AG04450 (cell line): ENCODE measurements around the gene SPRR2D. TPM values are rescaled to one million over a fixed set of nuclear protein-coding genes. Genes with fewer than 3 reads are reported as not detected.

Experiments used
- CTCF ChIA-PET: fragments of 300-600, 350-600 bp; formaldehyde crosslinking; extraction: SDS; loops from one replicate; lab custom pipeline; 2022; ENCODE audit warnings: antibody characterized with exemption, inconsistent platforms; lab: Charles Lee
- POLR2A ChIA-PET: fragments of 350-600 bp; formaldehyde crosslinking; extraction: SDS; loops from one replicate; lab custom pipeline; 2021; ENCODE audit warnings: antibody characterized with exemption, inconsistent platforms; lab: Yijun Ruan, JAX
- DNase-seq: peaks from one replicate; pipeline ENCODE4 v3.0.0-alpha.2; 2011; ENCODE audit warnings: low read depth, low spot score
- H3K27ac ChIP-seq: one replicate; pipeline ENCODE4 v1.5.1; 2012; ENCODE audit warnings: low read depth, low read length, control low read depth
- H3K27me3 ChIP-seq: one replicate; pipeline ENCODE4 v1.6.0; 2012; ENCODE audit warnings: low read length; ENCODE audit not compliant: control insufficient read depth, insufficient read depth
- H3K4me3 ChIP-seq: 2 replicates; pipeline ENCODE4 v1.5.1; 2011; ENCODE audit warnings: mild to moderate bottlenecking, low read depth, low read length, control low read depth
- H3K9me3 ChIP-seq: 2 replicates; pipeline ENCODE4 v1.5.1; 2012; ENCODE audit warnings: low read length; ENCODE audit not compliant: control insufficient read depth, insufficient read depth
- polyA plus RNA-seq: library from polyadenylated mRNA; depleted of rRNA; stranded (reverse); fragments of >200 nt; gene quantifications from 2 replicates; pipeline ENCODE4 v1.2.3, GENCODE V29; 2011; rRNA removed
- small RNA-seq: library from RNA; depleted of rRNA; stranded (forward); fragments of <200 nt; gene quantifications from one replicate; pipeline ENCODE3, GENCODE V24; 2012; ENCODE audit warnings: low read depth; ENCODE audit not compliant: insufficient read length
- TF ChIP-seq, protein P1 (sequence below): IDR thresholded peaks from 2 replicates; pipeline ENCODE4 v1.5.1; 2011; ENCODE audit warnings: low read depth, low read length, control low read depth, inconsistent platforms

Gene SPRR2D
- polyA plus RNA-seq, 1 experiment, result not detected

DNA sequence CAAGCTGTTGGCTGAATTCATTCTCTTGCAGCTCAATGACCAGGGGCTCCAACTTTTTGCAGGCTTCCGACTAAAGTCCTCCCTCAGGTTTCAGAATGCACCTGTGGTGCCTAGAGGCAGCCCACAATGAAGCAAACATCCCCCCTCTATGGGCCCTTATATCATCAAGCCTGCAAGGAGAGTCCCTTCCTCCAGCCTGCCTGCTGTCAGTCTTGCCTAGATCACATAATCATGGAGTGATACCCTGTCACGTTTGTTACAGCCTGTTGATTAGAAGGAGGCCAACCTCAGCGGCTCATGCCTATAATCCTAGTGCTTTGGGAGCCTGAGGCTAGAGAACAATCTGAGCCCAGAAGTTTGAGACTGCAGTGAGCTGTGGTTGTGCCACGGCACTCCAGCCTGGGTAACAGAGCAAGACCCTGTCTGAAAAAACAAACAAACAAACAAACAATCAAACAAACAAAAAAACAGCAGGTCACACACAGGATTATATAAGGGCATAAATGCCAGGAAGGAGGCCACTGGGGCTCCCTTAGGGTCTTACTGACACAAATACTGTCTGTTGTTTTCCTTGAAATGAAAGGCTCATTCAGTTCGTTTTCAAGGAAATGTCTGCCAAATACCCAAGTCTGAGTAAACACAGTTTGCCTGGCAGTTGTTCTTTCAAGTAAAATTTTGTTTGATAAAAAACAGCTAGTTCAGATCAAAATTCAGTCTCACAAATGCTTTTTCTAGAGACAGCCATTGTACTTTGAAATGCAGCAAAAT lies 44.1 kb downstream of the SPRR2D start:
- no peaks in the 10 kb centered on the region for H3K27me3 ChIP-seq
- DNase-seq, result no peak
- H3K27ac ChIP-seq, result no peak overlapping the region
- peaks cover 7% of the 10 kb centered on the region; the same call in 1 of the 2 replicates for H3K9me3 ChIP-seq
- CTCF ChIA-PET, result no interaction called here
- POLR2A ChIA-PET, result no interaction called here
- no peak overlapping the region for H3K4me3 ChIP-seq
- TF ChIP-seq, protein P1, sequence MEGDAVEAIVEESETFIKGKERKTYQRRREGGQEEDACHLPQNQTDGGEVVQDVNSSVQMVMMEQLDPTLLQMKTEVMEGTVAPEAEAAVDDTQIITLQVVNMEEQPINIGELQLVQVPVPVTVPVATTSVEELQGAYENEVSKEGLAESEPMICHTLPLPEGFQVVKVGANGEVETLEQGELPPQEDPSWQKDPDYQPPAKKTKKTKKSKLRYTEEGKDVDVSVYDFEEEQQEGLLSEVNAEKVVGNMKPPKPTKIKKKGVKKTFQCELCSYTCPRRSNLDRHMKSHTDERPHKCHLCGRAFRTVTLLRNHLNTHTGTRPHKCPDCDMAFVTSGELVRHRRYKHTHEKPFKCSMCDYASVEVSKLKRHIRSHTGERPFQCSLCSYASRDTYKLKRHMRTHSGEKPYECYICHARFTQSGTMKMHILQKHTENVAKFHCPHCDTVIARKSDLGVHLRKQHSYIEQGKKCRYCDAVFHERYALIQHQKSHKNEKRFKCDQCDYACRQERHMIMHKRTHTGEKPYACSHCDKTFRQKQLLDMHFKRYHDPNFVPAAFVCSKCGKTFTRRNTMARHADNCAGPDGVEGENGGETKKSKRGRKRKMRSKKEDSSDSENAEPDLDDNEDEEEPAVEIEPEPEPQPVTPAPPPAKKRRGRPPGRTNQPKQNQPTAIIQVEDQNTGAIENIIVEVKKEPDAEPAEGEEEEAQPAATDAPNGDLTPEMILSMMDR, result no peak

DNA sequence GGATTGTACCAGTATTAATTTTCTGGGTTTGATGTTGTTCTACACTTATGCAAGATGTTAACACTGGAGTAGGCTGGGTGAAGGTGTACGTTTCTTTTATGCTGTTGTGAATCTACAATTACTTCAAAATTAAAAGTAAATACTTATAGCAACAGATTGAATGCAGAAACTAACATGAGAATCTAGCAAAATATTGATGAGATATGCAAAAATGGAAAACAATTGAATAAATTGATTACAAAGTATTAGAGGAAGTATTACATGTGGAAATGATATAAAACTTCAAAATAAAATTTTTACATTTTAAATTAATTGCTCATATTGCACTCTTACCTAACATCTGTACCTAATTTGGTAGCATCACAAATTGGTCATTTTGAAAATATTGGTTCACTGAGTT lies 45.1 kb downstream of the SPRR2D start:
- TF ChIP-seq, protein P1, result no peak
- Histone ChIP-seq H3K9me3 (peaks cover 7% of the 10 kb centered on the region; the same call in 1 of the 2 replicates), H3K27me3 (no peaks in the 10 kb centered on the region), H3K27ac (no peak overlapping the region), H3K4me3 (no peak overlapping the region)
- DNase-seq, result no peak
- ChIA-PET CTCF (no interaction called here), POLR2A (no interaction called here)

DNA sequence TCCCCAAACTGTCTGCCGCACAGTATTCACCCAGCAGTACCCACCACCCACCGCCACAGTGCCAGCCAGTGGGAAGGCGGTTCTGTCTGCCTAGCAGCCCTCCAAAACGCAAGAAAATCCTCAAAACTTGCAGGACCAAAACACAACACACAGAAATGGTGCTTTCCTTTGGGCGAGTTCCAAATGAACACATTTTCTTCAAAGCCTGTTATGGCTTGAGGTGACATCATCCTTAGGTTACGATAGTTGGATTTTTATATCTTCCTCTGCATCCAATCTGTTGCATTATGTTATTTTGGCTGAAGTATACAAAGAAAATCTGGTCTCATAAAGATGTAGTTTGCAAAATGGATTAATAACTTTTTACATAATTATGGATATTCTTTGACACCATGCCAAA lies 47.7 kb downstream of the SPRR2D start:
- CTCF ChIA-PET, result no interaction called here
- POLR2A ChIA-PET, result no interaction called here
- no peak overlapping the region for H3K4me3 ChIP-seq
- no peaks in the 10 kb centered on the region for H3K27me3 ChIP-seq
- no peak overlapping the region for H3K27ac ChIP-seq
- H3K9me3 ChIP-seq, result 0 out of 2 replicates have a peak, but pooled peaks cover 7% of the 10 kb centered on the region
- DNase-seq, result no peak
- TF ChIP-seq, protein P1, result no peak

Small RNA genes within 50 kb of the gene (small RNA-seq; reads per million reads assigned to genes)
- gene AL356867.1 (not detected), gene RF00322 (not detected)

Other genes starting within 250 kb of the SPRR2D start
- gene LCE1D, start 244.4 kb downstream of the SPRR2D start, polyA plus RNA-seq, result not detected in 2 replicates
- gene LCE1C, start 234.5 kb downstream of the SPRR2D start, polyA plus RNA-seq, result not detected in 2 replicates
- gene LCE1B, start 229.1 kb downstream of the SPRR2D start, polyA plus RNA-seq, result not detected in 2 replicates
- gene LCE1A, start 213.6 kb downstream of the SPRR2D start, polyA plus RNA-seq, result not detected in 2 replicates
- not detected in 2 replicates for gene LCE6A, start 198.3 kb downstream of the SPRR2D start, polyA plus RNA-seq
- gene LCE7A, start 181.1 kb downstream of the SPRR2D start, polyA plus RNA-seq, result not detected in 2 replicates
- gene SMCP, start 162.8 kb downstream of the SPRR2D start, polyA plus RNA-seq, result not detected in 2 replicates
- not detected in 2 replicates for gene IVL, start 132.6 kb downstream of the SPRR2D start, polyA plus RNA-seq
- not detected in 2 replicates for gene SPRR5, start 93.9 kb downstream of the SPRR2D start, polyA plus RNA-seq
- not detected in 2 replicates for gene SPRR4, start 70.5 kb downstream of the SPRR2D start, polyA plus RNA-seq
- gene SPRR1A, start 57.0 kb downstream of the SPRR2D start, polyA plus RNA-seq, result not detected in 2 replicates
- not detected in 2 replicates for gene SPRR3, start 39.4 kb downstream of the SPRR2D start, polyA plus RNA-seq
- not detected in 2 replicates for gene SPRR1B, start 9.9 kb downstream of the SPRR2D start, polyA plus RNA-seq
- gene SPRR2A, start 16.4 kb upstream of the SPRR2D start, polyA plus RNA-seq, result not detected in 2 replicates
- not detected in 2 replicates for gene SPRR2B, start 30.5 kb upstream of the SPRR2D start, polyA plus RNA-seq
- gene SPRR2E, start 53.4 kb upstream of the SPRR2D start, polyA plus RNA-seq, result not detected in 2 replicates
- not detected in 2 replicates for gene SPRR2F, start 72.4 kb upstream of the SPRR2D start, polyA plus RNA-seq
- not detected in 2 replicates for gene SPRR2G, start 109.8 kb upstream of the SPRR2D start, polyA plus RNA-seq
- not detected in 2 replicates for gene LELP1, start 162.3 kb upstream of the SPRR2D start, polyA plus RNA-seq
- gene PRR9, start 176.5 kb upstream of the SPRR2D start, polyA plus RNA-seq, result not detected in 2 replicates
- not detected in 2 replicates for gene LORICRIN, start 218.6 kb upstream of the SPRR2D start, polyA plus RNA-seq